ENCODE results near the gene NLRP12. TPM values are rescaled to one million over a fixed set of nuclear protein-coding genes. Genes with fewer than 3 reads are reported as not detected.
"Not testable (repeated sequence)": the region's sequence is repeated elsewhere in the genome, so short reads cannot be mapped to it uniquely, and the experiment has no call there.

The NLRP12 gene
- total and polyA plus RNA-seq, 2 experiments from 2014 or later: not detected

DNA sequence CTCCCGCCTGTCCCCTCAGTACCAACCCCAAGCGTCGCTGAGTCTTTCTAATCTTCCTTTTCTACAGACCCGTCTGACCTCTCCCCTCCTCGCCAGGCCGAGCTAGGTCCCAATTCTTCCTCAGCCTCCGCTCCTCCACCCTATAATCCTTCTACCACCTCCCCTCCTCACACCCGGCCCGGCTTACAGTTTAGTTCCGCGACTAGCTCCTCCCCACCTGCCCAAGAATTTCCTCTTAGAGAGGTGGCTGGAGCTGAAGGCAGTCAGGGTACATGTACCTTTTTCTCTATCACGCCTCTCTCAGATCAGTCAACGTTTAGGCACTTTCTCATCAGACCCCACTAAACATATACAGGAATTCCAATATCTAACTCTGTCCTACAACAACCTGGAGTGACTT, 8.7 kb upstream of the NLRP12 start:
- H3K4me2 ChIP-seq (ENCODE audit: unreplicated experiment); H3K4me3 ChIP-seq; H3K79me2 ChIP-seq (ENCODE audit: insufficient read depth); H3F3A ChIP-seq (ENCODE audit: insufficient read depth); H2AFZ ChIP-seq; H3K9me2 ChIP-seq (ENCODE audit: insufficient read depth); H3K27me3 ChIP-seq (replicated peaks; ENCODE audit: insufficient read depth); H3K36me3 ChIP-seq (ENCODE audit: low read depth); H4K20me1 ChIP-seq (ENCODE audit: insufficient read depth); in situ Hi-C loops (cut with MboI); H3K9me3 ChIP-seq (ENCODE audit: low read depth); H3K9ac ChIP-seq; H3K27ac ChIP-seq; H3K4me1 ChIP-seq (ENCODE audit: insufficient read depth); DNase-seq: not testable (repeated sequence)
- WGBS, 2 experiments (ENCODE audit: low coverage in 1 of 2, low lambda C conversion rate in 2 of 2, missing lambda C conversion rate in 2 of 2): 6 to 14% methylated on average over 9 to 10 of the region's 13 CpGs

DNA sequence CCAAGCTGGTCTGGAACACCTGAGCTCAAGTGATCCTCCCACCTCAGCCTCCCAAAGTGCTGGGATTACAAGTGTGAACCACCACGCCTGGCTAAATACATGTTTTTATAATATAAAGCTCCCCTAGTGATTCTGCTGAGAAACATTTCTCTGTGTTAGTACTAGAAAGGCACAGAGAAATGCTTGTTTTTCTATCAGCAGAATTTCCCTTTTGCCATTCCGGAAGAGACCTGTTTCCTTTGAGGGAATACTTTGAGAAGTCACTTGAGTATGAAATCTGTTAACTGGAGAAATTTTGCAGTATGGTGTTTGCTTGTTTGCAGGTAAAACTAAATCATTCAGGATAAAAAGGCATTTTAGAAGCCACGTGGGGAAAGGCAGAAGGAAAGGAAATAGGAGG, 4.4 kb upstream of the NLRP12 start:
- 52 to 56% methylated on average over 3 of the region's 3 CpGs for WGBS, 2 experiments (ENCODE audit: low coverage in 1 of 2, low lambda C conversion rate in 2 of 2, missing lambda C conversion rate in 2 of 2)
- H3K27ac ChIP-seq: no peak overlapping the region
- H3K27me3 ChIP-seq (replicated peaks; ENCODE audit: insufficient read depth): peaks cover 6% of the 10 kb centered on the region; the same call in 1 of the 2 replicates

GRCh38 chr19:53826876-53827275, 2.8 kb upstream of the NLRP12 start:
- peak; percentile 61 for DNase-seq
- H3K36me3 ChIP-seq (ENCODE audit: low read depth): no peaks in the 10 kb centered on the region
- no peaks in the 10 kb centered on the region for H3K9me2 ChIP-seq (ENCODE audit: insufficient read depth)
- no peak overlapping the region for H3K4me3 ChIP-seq
- no peak overlapping the region for H3K27ac ChIP-seq
- WGBS, 2 experiments (ENCODE audit: low coverage in 1 of 2, low lambda C conversion rate in 2 of 2, missing lambda C conversion rate in 2 of 2): 20 to 29% methylated on average over 7 of the region's 7 CpGs
- H3K9ac ChIP-seq: no peak overlapping the region
- no peaks in the 10 kb centered on the region for H3F3A ChIP-seq (ENCODE audit: insufficient read depth)
- no peaks in the 10 kb centered on the region for H4K20me1 ChIP-seq (ENCODE audit: insufficient read depth)
- in situ Hi-C loops (cut with MboI): no loop called here
- no peak overlapping the region for H2AFZ ChIP-seq
- no peak for TF ChIP-seq EZH2phosphoT487 (IDR thresholded peaks at IDR 0.05; ENCODE audit: insufficient read depth, low read depth)
- no peak for TF ChIP-seq EZH2 (IDR thresholded peaks at IDR 0.05; ENCODE audit: insufficient read depth, poor library complexity, severe bottlenecking)
- H3K9me3 ChIP-seq (ENCODE audit: low read depth): no peaks in the 10 kb centered on the region
- no peaks in the 10 kb centered on the region for H3K27me3 ChIP-seq (replicated peaks; ENCODE audit: insufficient read depth)
- H3K4me2 ChIP-seq (ENCODE audit: unreplicated experiment): no peak overlapping the region
- no peaks in the 10 kb centered on the region for H3K79me2 ChIP-seq (ENCODE audit: insufficient read depth)
- no peaks in the 10 kb centered on the region for H3K4me1 ChIP-seq (ENCODE audit: insufficient read depth)

More for the DNA sequence above, 4.4 kb upstream of the NLRP12 start:
- no peak overlapping the region for H3K4me3 ChIP-seq
- no peak overlapping the region for H3K9ac ChIP-seq
- H3K9me2 ChIP-seq (ENCODE audit: insufficient read depth): no peaks in the 10 kb centered on the region
- no peaks in the 10 kb centered on the region for H3F3A ChIP-seq (ENCODE audit: insufficient read depth)
- no peaks in the 10 kb centered on the region for H3K36me3 ChIP-seq (ENCODE audit: low read depth)
- no peaks in the 10 kb centered on the region for H3K9me3 ChIP-seq (ENCODE audit: low read depth)
- TF ChIP-seq EZH2 (IDR thresholded peaks at IDR 0.05; ENCODE audit: insufficient read depth, poor library complexity, severe bottlenecking): no peak
- TF ChIP-seq EZH2phosphoT487 (IDR thresholded peaks at IDR 0.05; ENCODE audit: insufficient read depth, low read depth): no peak
- no peaks in the 10 kb centered on the region for H3K4me1 ChIP-seq (ENCODE audit: insufficient read depth)
- no peaks in the 10 kb centered on the region for H3K79me2 ChIP-seq (ENCODE audit: insufficient read depth)
- H3K4me2 ChIP-seq (ENCODE audit: unreplicated experiment): no peak overlapping the region
- no peak overlapping the region for H2AFZ ChIP-seq
- in situ Hi-C loops (cut with MboI): no loop called here
- no peak for DNase-seq
- H4K20me1 ChIP-seq (ENCODE audit: insufficient read depth): no peaks in the 10 kb centered on the region

DNA sequence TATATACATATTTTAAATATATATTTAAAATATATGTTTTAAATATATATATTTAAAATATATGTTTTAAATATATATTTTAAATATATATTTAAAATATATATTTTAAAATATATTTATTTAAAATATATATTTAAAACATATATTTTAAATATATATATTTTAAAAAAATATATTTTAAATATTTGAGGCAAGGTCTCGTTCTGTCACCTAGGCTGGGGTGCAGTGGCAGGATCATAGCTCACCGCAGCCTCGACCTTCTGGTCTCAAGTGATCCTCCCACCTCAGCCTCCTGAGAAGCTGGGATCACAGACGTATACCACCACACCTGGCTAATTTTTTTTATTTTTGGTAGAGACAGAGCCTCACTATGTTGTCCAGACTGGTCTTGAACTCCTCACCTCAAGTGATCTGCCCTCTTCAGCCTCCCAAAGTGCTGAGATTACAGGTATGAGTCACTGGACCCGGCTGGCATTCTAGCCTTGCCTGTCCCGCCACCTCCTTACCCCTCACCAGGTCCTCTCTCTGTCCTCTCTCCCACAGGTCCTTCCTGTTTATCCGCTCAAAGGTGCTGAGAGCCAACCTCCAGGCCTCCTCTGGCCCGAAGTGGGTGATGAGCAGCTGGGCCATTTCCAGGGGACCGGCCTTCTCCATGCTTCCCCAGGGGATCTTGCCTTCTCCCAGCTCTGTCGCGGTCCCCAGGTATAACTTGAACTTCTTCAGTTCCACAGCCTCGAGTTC, 564 bp downstream of the NLRP12 start:
- no peak overlapping the region for H3K4me3 ChIP-seq
- H3K4me1 ChIP-seq (ENCODE audit: insufficient read depth): no peaks in the 10 kb centered on the region
- no peaks in the 10 kb centered on the region for H3K9me3 ChIP-seq (ENCODE audit: low read depth)
- H3K4me2 ChIP-seq (ENCODE audit: unreplicated experiment): no peak overlapping the region
- no peak overlapping the region for H3K27ac ChIP-seq
- H3K9me2 ChIP-seq (ENCODE audit: insufficient read depth): no peaks in the 10 kb centered on the region
- H3K9ac ChIP-seq: no peak overlapping the region
- no peak for DNase-seq
- H3K36me3 ChIP-seq (ENCODE audit: low read depth): no peaks in the 10 kb centered on the region
- no peaks in the 10 kb centered on the region for H3F3A ChIP-seq (ENCODE audit: insufficient read depth)
- no peaks in the 10 kb centered on the region for H4K20me1 ChIP-seq (ENCODE audit: insufficient read depth)
- in situ Hi-C loops (cut with MboI): no loop called here
- no peak overlapping the region for H2AFZ ChIP-seq
- no peaks in the 10 kb centered on the region for H3K27me3 ChIP-seq (replicated peaks; ENCODE audit: insufficient read depth)
- TF ChIP-seq EZH2phosphoT487 (IDR thresholded peaks at IDR 0.05; ENCODE audit: insufficient read depth, low read depth) (no peak), EZH2 (IDR thresholded peaks at IDR 0.05; ENCODE audit: insufficient read depth, poor library complexity, severe bottlenecking) (no peak)
- 62 to 65% methylated on average over 12 of the region's 12 CpGs for WGBS, 2 experiments (ENCODE audit: low coverage in 1 of 2, low lambda C conversion rate in 2 of 2, missing lambda C conversion rate in 2 of 2)
- no peaks in the 10 kb centered on the region for H3K79me2 ChIP-seq (ENCODE audit: insufficient read depth)

GRCh38 chr19:53819861-53820260, 4.3 kb downstream of the NLRP12 start:
- in situ Hi-C loops (cut with MboI): no loop called here
- no peak for TF ChIP-seq EZH2 (IDR thresholded peaks at IDR 0.05; ENCODE audit: insufficient read depth, poor library complexity, severe bottlenecking)

More at GRCh38 chr19:53819861-53820260, 4.3 kb downstream of the NLRP12 start:
- H3K36me3 ChIP-seq (ENCODE audit: low read depth): no peaks in the 10 kb centered on the region
- no peak for DNase-seq
- H3K9me3 ChIP-seq (ENCODE audit: low read depth): no peaks in the 10 kb centered on the region
- H4K20me1 ChIP-seq (ENCODE audit: insufficient read depth): no peaks in the 10 kb centered on the region
- no peak overlapping the region for H3K9ac ChIP-seq
- no peaks in the 10 kb centered on the region for H3K9me2 ChIP-seq (ENCODE audit: insufficient read depth)
- no peak overlapping the region for H3K27ac ChIP-seq
- H3F3A ChIP-seq (ENCODE audit: insufficient read depth): no peaks in the 10 kb centered on the region
- H2AFZ ChIP-seq: no peak overlapping the region
- H3K27me3 ChIP-seq (replicated peaks; ENCODE audit: insufficient read depth): no peaks in the 10 kb centered on the region
- no peaks in the 10 kb centered on the region for H3K4me1 ChIP-seq (ENCODE audit: insufficient read depth)
- H3K4me3 ChIP-seq: no peak overlapping the region
- WGBS, 2 experiments (ENCODE audit: low coverage in 1 of 2, low lambda C conversion rate in 2 of 2, missing lambda C conversion rate in 2 of 2): 41 to 53% methylated on average over 5 of the region's 5 CpGs
- no peaks in the 10 kb centered on the region for H3K79me2 ChIP-seq (ENCODE audit: insufficient read depth)
- no peak overlapping the region for H3K4me2 ChIP-seq (ENCODE audit: unreplicated experiment)
